ENCODE measurements around the gene SCTR.

GRCh38 chr2:119508756-119509155 is 15.5 kb downstream of the SCTR start:
- TF ChIP-seq, protein P1, sequence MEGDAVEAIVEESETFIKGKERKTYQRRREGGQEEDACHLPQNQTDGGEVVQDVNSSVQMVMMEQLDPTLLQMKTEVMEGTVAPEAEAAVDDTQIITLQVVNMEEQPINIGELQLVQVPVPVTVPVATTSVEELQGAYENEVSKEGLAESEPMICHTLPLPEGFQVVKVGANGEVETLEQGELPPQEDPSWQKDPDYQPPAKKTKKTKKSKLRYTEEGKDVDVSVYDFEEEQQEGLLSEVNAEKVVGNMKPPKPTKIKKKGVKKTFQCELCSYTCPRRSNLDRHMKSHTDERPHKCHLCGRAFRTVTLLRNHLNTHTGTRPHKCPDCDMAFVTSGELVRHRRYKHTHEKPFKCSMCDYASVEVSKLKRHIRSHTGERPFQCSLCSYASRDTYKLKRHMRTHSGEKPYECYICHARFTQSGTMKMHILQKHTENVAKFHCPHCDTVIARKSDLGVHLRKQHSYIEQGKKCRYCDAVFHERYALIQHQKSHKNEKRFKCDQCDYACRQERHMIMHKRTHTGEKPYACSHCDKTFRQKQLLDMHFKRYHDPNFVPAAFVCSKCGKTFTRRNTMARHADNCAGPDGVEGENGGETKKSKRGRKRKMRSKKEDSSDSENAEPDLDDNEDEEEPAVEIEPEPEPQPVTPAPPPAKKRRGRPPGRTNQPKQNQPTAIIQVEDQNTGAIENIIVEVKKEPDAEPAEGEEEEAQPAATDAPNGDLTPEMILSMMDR (IDR thresholded peaks at IDR 0.05): no peak
- TF ChIP-seq EZH2 (IDR thresholded peaks at IDR 0.05; ENCODE audit: borderline replicate concordance, insufficient read depth, low read depth, low read length, poor library complexity, severe bottlenecking): no peak
